HG03139 (cell line): ENCODE measurements around the gene GRK3.

Experiments
- ATAC-seq: cut with Tn5 transposase; IDR thresholded peaks from one replicate; pipeline ENCODE4 v1.9.1; 2021; ENCODE audit not compliant: unreplicated experiment

GRK3 gene

GRCh38 chr22:25722223-25722622, 157.7 kb downstream of the GRK3 start:
- no peak for ATAC-seq

- ATAC-seq: no peak
Measured at GRCh38 chr22:25722626-25723025, 158.2 kb downstream of the GRK3 start.

- no peak for ATAC-seq
Measured at GRCh38 chr22:25726241-25726640, 161.8 kb downstream of the GRK3 start.

- no peak for ATAC-seq
Measured at GRCh38 chr22:25728071-25728470, 163.6 kb downstream of the GRK3 start.

- ATAC-seq: no peak
Measured at GRCh38 chr22:25729016-25729995, 164.8 kb downstream of the GRK3 start.

GRCh38 chr22:25735650-25736049, 171.2 kb downstream of the GRK3 start:
- no peak for ATAC-seq

GRCh38 chr22:25736378-25737011, 172.0 kb downstream of the GRK3 start:
- no peak for ATAC-seq

GRCh38 chr22:25739659-25740344, 175.3 kb downstream of the GRK3 start:
- no peak for ATAC-seq

GRCh38 chr22:25741692-25742626, 177.5 kb downstream of the GRK3 start, which contains the start of gene MYO18B:
Gene MYO18B, plus strand, starts transcription at chr22:25742188. Its CDS starts 18,905 bp downstream, at chr22:25761093.
- no peak for ATAC-seq

- no peak for ATAC-seq
Measured at GRCh38 chr22:25742918-25743708, 178.6 kb downstream of the GRK3 start.

GRCh38 chr22:25744694-25745093, 180.2 kb downstream of the GRK3 start:
- no peak for ATAC-seq

- ATAC-seq: no peak
Measured at GRCh38 chr22:25745341-25746011, 181.0 kb downstream of the GRK3 start.

- no peak for ATAC-seq
Measured at GRCh38 chr22:25746012-25746373, 181.5 kb downstream of the GRK3 start.

GRCh38 chr22:25747245-25747944, 182.9 kb downstream of the GRK3 start:
- no peak for ATAC-seq

- ATAC-seq: no peak
Measured at GRCh38 chr22:25748140-25748539, 183.7 kb downstream of the GRK3 start.

GRCh38 chr22:25748704-25749103, 184.2 kb downstream of the GRK3 start:
- no peak for ATAC-seq

- ATAC-seq: no peak
Measured at GRCh38 chr22:25749420-25750169, 185.1 kb downstream of the GRK3 start.
